GM12875 (cell line): ENCODE measurements around the gene FAH.

Source experiments
- H3K4me3 ChIP-seq: one replicate; pipeline ENCODE4 v1.5.1; 2011; ENCODE audit warnings: low read depth, low read length, control low read depth
- TF ChIP-seq, protein P1 (sequence below): IDR thresholded peaks from 2 replicates; pipeline ENCODE4 v1.5.1; 2011; ENCODE audit warnings: low read depth, mild to moderate bottlenecking, control low read depth, inconsistent platforms, low read length, moderate library complexity, borderline replicate concordance; ENCODE audit not compliant: insufficient read depth

Gene FAH

GRCh38 chr15:80194186-80194585 is 41.4 kb downstream of the FAH start:
- H3K4me3 ChIP-seq: no peak overlapping the region
- TF ChIP-seq, protein P1, sequence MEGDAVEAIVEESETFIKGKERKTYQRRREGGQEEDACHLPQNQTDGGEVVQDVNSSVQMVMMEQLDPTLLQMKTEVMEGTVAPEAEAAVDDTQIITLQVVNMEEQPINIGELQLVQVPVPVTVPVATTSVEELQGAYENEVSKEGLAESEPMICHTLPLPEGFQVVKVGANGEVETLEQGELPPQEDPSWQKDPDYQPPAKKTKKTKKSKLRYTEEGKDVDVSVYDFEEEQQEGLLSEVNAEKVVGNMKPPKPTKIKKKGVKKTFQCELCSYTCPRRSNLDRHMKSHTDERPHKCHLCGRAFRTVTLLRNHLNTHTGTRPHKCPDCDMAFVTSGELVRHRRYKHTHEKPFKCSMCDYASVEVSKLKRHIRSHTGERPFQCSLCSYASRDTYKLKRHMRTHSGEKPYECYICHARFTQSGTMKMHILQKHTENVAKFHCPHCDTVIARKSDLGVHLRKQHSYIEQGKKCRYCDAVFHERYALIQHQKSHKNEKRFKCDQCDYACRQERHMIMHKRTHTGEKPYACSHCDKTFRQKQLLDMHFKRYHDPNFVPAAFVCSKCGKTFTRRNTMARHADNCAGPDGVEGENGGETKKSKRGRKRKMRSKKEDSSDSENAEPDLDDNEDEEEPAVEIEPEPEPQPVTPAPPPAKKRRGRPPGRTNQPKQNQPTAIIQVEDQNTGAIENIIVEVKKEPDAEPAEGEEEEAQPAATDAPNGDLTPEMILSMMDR: no peak

DNA sequence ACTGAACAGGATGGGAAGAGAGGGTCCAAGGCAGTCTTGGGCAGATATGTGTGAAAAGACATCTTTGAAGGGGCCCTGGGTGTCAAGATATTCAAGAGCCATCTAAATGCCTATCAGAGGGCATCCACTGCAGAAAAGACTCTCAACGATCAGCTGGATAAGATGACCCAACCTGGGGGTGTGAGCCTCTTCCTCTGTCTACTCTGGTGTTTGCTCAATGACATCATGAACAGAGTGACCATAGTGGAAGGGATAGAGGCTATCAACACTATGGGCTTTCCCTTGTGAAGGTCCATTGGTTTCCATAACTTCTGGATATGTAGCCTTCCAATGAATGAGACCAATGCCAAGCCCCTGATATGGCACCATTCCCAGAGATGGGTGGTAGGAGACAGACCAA is 42.1 kb downstream of the FAH start:
- H3K4me3 ChIP-seq: no peak overlapping the region
- TF ChIP-seq, protein P1: no peak

- TF ChIP-seq, protein P1: no peak
- H3K4me3 ChIP-seq: no peak overlapping the region
Measured at GRCh38 chr15:80199366-80199765, 46.6 kb downstream of the FAH start.

- TF ChIP-seq, protein P1: no peak
- H3K4me3 ChIP-seq: no peak overlapping the region
Measured at GRCh38 chr15:80199869-80200268, 47.1 kb downstream of the FAH start.

GRCh38 chr15:80201256-80202015 is 48.6 kb downstream of the FAH start:
- TF ChIP-seq, protein P1: no peak
- no peak overlapping the region for H3K4me3 ChIP-seq

GRCh38 chr15:80202016-80202315 is 49.2 kb downstream of the FAH start:
- H3K4me3 ChIP-seq: no peak overlapping the region
- TF ChIP-seq, protein P1: no peak

DNA sequence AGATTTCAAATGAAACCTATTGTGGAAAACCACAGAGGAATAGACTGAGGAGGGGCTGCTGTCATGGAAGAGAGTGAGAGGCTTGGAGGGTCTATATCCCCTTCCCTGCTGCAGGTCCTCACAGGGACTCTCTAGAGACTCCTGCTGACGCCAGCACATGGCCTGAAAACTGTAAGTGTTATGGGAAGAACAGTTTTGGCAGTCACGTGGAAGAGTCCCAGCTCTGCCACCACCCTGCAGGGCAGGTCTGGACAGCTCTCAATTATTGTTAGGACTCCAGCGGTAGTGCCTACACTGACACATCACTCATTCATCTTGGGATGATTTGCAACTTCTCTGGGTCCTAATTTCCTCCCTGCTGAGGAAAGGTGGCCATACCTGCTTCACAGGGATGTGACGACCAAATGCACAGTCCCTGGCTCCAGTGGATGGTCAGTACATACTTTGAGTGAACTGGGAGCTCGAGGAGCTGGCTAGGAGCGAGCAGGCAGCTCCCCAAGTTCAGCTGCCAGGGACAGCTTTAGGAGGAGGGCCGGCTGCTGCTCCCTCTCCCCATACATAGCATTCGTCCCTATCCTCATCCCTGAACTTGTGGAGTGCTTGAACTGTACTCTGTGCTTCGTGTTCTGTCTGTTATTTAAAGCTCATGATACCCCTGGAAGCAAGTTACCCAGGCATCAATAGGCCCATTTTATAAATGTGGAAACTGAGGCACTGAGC is 50.0 kb downstream of the FAH start:
- no peak overlapping the region for H3K4me3 ChIP-seq
- TF ChIP-seq, protein P1: no peak
